Stimulated activated CD8-positive, alpha-beta memory T cell treated with anti-CD3 and anti-CD28 coated beads, Interleukin-2, amount 100 ng/mL, for 1 hour (primary cell): ENCODE data around the gene FUT6.
"Not testable (repeated sequence)": the region's sequence is repeated elsewhere in the genome, so short reads cannot be mapped to it uniquely, and the experiment has no call there.

Source experiments
- DNase-seq, 2 donors: peaks; one replicate each; pipeline ENCODE4 v3.0.0-alpha.2; 2020; ENCODE audit warnings: low read depth in 2 of 2

Gene FUT6

DNA sequence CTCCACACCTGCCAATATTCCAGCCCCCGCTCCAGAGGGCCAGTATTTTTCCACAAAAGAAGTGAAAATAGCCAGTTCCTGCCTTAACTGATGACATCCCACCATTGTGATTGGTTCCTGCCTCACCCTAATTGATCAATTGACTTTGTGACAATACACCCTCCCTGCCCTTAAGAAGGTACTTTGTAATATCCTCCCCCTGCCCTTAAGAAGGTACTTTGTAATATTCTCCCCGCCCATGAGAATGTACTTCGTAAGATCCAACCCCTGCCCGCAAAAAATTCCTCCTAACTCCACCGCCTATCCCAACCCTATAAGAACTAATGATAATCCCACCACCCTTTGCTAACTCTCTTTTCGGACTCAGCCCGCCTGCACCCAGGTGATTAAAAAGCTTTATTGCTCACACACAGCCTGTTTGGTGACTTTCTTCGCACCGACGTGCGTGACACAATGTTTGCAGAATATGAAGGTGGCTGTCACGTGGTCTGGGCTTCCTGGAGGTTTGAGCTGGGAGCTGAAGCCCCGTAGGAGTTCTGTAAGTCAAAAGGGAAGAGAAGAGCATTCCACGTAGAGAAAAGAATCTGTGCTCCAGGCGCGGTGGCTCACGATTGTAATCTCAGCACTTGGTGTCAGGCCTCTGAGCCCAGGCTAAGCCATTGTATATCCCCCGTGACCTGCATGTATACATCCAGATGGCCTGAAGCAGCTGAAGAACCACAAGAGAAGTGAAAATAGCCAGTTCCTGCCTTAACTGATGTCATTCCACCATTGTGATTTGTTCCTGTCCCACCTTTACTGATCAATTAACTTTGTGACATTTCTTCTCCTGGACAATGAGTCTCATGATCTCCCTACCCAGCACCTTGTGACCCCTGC, 17.9 kb upstream of the FUT6 start:
- no peak for DNase-seq

DNA sequence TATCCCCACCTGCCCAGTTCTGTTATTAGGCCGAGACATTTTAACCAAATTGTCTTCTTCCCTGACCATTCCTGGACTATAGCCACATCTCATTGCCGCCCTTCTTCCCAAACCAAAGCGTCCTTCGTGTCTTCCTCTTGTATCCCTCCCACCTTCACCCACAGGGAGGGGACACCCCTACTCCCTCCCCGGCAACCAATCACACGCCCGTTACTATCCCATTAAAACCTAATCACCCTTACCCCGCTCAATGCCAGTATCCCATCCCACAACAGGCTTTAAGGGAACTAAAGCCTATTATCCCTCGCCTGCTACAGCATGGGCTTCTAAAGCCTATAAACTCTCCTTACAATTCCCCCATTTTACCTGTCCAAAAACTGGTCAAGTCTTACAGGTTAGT, 15.6 kb upstream of the FUT6 start:
- not testable (repeated sequence) for DNase-seq

DNA sequence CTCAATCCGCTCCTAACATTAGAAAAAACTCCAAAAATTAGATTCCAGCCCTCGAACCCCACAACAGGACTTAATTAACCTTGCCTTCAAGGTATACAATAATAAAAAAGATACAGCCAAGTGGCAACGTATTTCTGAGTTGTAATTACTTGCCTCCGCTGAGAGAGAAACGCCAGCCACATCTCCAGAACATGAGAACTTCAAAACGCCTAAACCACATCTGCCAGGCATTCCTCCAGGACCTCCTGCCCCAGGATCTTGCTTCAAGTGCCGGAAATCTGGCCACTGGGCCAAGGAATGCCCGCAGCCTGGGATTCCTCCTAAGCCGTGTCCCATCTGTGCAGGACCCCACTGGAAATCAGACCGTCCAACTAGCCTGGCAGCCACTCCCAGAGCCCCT, 14.6 kb upstream of the FUT6 start:
- not testable (repeated sequence) for DNase-seq

DNA sequence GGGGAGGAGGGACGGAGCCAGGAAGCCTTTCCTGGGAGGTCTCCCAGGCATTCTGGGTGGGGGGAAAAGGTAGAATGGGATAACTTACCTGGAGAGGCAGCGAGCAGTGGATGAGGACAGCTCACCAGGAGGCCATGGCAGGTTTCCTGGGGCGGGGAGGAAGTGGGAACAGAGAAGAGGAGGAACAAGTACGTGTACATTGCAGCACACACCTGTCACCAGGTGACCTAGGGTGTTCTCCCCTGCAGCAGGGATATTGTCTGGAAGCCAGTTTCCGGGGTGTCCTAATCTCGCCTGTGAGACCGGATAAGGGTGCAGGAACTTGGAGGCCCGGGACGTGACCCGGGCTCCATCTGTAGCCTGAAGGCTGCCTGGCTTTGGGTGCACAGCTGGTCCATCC, 11.8 kb upstream of the FUT6 start, which contains the start of gene FUT3:
TSS of gene FUT3 (minus strand) at position 148 of the 400 bp plus-strand sequence.
- no peak for DNase-seq

DNA sequence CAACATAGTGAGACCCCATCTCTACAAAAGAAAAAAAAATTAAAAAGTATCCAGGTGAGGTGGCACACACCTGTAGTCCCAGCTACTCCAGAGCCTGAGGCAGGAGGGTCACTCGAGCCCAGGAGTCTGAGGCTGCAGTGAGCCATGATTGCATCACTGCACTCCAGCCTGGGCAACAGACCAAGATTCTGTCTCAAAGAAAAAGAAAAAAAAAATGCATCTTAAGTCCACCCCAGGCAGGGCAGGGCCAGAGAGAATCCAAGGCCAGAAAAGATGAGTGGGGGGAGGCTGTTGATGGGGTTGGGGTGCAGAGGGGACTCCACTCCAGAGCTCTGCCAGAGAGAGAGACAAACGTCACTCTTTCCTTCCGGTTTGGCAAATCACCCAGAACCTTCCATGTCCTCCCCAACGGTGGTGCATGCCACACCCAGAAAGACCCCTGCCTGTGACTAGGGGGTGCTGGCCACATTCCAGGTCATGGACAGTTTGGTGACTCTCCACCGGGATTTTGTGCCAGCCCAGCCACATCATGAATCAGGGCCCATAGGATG, 11.3 kb upstream of the FUT6 start:
- DNase-seq, result no peak

DNA sequence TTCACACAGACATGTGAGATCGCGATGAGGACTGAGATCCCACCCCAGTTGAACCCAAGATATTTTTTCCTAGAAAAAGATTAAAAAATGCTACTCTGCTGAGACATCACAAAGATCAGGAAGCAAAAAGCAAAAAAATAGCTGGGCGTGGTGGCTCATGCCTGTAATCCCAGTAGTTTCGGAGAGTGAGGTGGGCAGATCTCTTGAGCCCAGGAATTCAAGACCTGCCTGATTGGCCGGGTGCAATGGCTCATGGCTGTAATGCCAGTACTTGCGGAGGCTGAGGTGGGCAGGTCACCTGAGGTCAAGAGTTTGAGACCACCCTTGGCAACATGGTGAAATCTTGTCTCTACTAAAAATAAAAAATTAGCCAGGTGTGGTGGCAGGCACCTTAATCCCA, 10.7 kb upstream of the FUT6 start:
- no peak for DNase-seq

DNA sequence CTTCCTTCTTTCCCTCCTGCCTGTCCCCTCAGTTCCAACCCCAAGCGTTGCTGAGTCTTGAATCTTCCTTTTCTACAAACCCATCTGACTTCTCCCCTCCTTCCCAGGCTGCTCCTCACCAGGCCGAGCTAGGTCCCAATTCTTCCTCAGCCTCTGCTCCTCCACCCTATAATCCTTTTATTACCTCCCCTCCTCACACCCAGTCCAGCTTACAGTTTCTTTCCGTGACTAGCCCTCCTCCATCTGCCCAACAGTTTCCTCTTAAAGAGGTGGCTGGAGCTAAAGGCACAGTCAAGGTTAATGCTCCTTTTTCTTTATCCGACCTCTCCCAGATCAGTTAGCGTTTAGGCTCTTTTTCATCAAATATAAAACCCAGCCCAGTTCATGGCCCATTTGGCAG, 9.1 kb upstream of the FUT6 start:
- not testable (repeated sequence) for DNase-seq

DNA sequence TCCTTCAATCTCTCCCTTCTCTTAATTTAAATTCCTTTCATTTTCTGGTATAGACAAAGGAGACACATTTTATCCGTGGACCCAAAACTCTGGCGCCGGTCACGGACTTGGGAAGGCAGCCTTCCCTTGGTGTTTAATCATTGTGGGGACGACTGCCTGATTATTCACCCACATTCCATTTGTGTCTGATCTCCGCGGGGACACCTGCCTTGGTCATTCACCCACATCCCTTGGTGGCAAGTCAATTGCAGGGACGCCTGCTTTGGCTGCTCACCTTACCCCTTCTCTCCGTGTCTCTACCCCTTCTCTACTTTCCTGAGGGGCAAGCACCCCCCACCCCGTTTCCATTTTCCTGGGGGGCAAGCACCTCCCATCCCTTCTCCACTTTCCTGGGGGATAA, 8.3 kb upstream of the FUT6 start:
- DNase-seq, result not testable (repeated sequence)

DNA sequence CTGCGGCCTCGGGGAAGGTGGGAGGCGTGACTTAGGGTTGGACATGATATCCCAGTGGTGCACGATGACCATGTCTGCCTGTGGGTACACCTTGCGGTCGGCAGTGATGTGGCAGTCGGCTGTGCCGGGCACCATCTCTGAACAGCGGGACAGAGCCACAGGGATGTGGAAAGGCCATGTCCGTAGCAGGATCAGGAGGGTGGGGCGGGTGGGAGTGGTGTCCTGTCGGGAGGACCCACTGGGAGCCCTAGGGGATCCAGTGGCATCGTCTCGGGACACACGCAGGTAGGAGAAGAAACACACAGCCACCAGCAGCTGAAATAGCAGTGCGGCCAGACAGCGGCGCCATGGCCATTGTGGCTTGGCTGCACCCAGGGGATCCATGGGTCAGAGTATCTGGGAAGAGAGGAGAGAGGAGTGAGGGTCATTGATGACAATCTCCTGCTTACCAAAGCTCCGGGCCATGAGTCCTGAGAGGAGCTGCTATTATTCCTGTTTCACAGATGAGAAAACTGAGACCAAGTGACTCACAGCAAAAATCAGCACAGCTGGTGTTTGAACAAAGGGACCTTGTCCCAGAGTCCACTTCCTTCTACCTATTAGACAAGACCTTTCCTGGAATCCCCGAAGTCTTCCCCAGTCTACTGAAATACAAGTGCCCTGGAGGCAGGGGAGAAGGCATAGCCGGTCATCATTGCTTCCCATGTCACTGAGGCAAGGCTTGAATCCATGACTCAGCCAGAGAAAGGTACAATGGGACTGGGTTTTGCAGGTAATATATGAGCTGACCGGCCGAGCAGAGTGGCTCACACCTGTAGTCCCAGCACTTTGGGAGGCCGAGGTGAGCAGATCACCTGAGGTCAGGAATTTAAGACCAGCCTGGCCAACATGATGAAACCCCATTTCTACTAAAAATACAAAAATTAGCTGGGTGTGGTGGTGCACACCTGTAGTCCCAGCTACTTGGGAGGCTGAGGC, 5.2 kb upstream of the FUT6 start:
- no peak for DNase-seq

DNA sequence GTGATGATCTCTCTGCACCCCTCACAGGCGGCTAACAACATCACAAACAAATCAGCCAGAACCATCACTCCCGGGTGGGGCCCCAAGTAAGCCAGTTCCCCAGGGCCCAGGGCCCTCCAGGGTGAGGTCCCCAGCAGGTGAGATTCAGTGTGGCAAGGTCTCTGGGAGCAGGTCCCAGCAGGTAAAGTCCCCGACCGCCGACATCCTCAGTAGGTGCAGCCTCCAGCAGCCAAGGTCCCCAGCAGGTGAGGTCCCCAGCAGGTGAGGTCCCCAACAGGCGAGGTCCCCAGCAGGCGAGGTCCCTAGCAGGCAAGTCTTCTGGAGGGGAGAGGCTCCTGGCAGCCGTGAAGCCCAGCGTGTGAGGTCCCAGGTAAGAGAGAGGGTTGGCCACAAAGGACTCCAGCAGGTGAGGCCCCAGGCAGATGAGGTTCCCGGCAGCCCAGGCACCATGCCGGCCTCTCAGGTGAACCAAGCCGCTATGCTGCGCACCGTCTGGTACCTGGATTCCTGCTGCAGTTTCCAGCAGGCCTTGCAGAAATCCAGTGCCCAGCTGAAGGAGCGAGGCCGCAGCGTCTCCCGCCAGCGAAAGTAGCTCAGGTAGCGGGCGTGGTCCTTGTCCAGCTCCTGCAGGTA, 3.9 kb upstream of the FUT6 start:
- DNase-seq, result no peak

DNA sequence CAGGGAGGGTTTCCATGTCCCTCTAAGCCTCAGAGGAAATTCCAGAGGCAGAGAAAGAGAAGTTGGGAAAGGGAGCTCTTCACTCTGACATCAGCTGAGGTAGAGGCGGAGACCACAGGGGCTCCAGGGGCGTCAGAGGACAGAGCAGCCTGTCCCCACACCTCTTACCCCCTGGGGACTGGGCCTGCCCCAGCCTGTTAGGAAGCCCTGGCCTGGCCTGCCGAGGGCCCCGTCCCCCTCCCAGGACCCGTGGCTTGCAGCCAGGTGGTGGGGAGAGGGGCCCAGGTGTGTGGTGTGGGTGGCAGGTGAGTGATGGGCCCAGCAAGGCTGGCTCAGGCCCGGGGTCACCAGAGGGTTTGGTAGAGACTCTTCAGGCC, 2.2 kb upstream of the FUT6 start:
- not testable (repeated sequence) for DNase-seq

DNA sequence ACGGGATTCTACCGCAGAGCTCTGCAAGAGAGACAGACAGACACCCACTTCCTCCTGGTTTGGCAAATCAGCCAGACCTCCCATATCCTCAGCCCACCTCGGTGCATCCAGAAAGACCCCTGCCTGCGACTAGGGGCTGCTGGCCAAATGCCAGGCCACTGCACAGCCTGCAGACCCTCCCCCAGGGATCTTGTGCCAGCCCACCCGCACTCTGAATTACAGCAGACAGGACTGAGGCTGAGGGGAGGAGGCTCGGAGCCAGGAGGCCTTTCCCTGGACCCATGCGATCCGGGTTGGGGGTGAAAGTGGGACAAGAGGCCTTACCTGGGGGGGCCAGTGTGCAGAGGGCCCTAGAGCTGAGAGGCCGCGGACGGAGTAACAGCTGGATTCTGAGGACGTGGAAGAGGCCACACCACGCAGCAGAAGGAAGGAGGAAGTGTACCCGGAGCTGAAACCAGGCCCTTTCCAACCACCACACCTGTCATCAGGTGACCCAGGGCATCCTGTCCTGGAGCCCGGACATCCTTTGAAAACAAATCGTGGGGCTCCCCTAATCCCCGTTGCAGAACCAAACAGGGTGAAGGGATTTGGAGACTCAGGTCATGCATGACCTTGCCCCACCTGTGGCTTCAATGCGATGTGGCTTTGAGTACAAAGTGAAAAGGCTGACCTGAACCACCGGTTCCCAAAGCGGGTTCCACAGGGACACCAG, 993 bp downstream of the FUT6 start:
- no peak for DNase-seq

DNA sequence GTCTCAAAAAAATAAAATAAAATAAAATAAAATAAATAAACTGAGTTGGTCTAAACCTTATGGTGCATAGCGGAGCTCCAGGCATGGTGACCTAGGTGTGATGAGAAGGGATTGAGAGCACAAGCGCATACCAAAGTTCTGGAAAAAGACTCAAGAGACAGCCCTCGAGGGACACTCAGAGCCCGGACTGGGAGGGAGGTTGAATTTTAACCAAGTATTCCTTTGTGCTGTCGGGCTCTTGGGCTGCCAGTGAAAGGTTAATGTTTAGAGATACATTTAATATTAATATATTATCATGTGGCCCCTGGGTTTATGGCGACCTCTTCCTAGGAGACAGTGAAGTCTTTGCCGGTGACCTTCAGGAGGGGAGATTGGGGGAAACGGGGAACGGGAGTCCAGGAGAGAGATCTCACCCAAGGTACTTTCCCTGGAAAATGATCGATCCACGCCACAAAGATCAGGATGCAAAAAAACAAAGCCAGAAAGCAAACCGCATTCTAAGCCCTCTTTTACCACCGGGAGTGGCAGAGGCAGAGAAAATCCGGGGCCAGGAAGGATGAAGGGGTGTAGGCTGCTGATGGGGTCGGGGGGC, 1.6 kb downstream of the FUT6 start:
- no peak for DNase-seq

DNA sequence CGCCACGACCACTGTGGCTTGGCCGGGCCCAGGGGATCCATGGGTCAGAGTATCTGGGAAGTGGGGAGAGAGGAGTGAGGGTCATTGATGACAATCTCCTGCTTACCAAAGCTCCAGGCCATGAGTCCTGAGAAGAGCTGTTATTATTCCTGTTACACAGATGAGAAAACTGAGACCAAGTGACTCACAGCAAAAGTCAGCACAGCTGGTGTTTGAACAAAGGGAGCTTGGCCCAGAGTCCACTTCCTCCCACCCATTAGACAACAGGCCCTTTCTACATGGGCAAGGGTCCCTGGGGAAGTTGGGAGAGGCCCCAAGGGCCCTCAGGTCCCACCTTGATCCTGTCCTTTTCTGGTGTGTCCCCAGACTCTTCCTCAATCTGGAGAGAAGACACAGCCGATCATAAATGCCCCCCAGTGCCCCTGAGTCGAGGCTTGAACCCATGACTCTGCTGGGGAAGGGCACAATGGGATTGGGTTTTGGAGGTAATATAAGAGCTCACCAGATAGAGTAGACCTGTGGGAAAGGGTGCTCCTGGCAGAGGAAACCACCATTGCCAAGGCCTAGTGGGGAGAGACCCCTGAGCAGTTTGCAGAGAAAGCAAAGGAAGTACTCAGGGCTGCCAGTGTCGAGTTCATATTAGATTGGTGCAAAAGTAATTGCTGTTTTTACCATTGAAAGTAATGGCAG, 6.8 kb downstream of the FUT6 start:
- no peak for DNase-seq

DNA sequence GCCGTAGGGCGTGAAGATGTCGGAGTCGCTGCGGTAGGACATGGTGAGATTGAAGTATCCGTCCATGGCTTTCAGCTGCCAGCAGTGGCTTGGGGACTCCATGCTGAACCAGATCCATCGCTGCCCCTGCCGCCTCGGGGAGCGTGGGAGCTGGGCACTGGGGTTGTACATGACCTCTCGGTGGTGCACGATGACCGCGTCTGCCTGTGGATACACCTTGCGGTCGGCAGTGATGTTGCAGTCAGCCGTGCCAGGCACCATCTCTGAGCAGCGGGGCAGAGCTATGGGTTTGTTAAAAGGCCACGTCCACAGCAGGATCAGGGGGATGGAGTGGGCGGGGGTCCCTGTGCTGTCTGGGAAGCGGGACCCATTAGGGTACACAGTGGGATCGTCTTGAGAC, 7.4 kb downstream of the FUT6 start:
- DNase-seq, result no peak

DNA sequence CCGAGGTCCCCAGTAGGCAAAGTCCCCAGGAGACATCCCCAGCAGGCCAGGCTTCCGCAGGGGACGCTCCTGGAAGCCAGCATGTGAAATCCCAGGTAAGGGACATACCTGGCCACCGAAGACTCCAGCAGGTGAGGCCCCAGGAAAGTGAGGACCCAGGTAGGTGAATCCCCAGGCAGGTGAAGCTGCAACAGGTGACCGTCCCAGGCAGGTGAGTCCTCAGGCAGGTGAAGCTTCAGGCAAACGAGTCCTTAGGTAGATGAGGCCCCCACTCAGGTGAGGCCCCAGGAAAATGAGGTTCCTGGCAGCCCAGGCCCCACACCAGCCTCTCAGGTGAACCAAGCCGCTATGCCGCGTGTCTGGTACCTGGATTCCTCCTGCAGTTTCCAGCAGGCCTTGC, 8.3 kb downstream of the FUT6 start:
- no peak for DNase-seq

DNA sequence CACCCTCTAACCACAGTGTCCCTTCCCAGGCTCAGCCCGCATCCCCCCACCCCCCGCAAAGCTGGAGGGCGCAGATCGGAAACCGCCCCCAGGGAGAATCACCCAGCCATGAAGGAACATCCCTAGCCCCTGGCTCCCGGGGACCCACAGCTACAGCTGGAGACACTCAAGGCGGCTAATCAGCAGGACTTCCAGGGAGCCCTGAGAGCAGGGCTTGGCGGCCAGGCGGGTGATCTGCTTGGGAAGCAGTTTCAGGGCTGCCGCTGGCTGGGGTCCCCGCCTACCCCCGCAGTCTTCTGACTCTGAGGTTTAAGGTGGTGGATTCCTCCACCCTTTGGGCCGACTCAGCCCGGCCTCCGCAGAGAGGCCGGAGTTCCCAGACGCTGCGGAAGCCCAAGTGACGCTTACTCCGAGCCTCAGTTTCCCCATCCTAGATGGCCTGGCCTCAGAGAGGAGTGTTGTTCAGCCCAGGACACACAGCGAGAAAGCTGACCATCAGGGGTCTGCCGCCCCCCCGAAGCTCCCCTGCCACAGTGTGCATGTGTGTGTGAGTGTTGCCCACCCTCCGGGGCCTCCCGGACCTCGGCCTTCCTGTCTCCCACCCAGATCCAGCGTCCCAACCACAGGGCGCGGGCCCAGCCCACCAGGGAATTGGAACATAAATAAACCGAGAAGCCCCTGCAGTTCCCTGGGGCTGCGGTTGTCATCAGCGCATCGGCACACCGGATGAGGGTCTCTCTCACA, 9.8 kb downstream of the FUT6 start:
- no peak for DNase-seq

DNA sequence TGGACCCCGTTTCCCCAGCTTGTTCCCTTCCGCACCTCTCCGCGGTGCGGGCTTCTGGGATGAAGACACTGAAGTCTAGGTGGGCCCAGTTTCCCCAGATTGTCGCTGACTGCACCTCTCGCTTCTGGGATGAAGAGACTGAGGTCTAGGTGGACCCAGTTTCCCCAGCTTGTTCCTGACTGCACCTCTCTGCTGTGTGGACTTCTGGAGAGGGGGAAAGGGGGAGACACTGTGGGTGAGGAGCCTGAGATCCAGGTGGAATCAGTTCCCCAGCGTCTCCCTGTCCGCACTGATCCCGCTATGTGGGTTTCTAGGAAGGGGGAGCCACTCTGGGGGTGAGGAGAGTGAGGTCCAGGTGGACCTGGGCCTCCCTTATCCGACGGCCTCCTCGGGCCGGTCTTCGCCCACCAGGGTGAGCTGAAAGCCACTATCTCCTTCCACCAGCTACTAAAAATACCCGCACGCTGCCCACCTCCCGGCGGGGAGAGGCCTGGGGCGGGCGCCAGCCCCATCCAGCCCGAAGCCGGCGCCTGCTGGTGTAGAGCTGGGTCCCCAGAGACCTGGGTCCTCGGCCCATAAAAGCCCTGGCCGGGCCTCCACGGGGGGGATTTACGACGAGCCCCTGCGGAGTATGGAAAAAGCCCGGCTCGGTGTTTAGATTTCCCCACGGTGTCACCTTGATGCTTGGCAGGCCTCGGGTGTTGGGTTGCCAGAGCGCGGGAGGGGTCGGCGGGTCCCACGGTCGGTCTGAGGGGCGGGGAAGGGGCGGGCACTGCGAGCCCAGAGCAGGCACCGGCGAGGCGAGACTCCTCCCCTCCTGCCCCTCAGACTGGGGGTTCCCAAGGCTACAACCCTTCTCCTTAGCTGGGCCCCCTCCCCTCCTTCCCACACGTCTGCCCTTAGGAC, 10.6 kb downstream of the FUT6 start:
- DNase-seq, result no peak
